GM19239 (cell line): ENCODE data around the gene TMEM151A.

Source experiments
- DNase-seq: peaks from one replicate; pipeline ENCODE4 v3.0.0; 2011; ENCODE audit warnings: low spot score; ENCODE audit not compliant: insufficient read length
- FAIRE-seq: peaks from 2 replicates; lab custom pipeline; 2011; peaks lifted over from hg19 to GRCh38; lab: Jason Lieb, UNC

TMEM151A gene

DNA sequence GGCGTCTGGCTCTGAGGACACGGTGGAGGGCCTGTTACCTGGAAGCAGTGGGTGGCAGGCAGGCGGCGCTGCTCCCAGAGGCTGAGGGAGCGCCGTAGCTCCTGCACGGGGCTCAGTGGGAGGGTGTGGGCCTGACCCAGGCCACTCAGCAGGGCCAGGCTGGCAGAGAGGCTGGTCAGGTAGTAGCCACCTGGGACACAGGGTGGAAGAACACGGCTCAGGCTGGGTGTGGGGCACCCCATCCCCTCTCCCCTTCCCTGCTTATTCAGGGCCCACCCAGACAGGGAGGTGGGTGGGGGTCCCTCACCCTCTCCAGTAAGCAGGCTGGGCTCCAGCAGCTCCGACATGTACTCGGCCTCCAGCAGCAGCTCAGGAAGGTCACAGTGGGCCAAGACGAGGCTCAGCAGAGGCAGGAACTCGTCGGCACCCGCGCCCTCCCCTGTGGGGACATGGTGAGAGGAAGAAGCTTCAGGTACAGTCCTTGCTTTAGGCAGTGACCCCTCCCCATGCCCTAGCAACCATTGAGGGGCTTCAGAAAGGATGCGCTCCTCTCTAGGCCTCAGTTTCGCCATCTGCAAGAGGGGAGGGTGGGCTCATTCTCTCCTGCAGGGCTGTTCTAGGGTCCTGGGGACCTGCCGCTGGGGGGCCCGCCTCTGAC is 41.7 kb downstream of the TMEM151A start:
- no peak for FAIRE-seq
- DNase-seq = no peak

DNA sequence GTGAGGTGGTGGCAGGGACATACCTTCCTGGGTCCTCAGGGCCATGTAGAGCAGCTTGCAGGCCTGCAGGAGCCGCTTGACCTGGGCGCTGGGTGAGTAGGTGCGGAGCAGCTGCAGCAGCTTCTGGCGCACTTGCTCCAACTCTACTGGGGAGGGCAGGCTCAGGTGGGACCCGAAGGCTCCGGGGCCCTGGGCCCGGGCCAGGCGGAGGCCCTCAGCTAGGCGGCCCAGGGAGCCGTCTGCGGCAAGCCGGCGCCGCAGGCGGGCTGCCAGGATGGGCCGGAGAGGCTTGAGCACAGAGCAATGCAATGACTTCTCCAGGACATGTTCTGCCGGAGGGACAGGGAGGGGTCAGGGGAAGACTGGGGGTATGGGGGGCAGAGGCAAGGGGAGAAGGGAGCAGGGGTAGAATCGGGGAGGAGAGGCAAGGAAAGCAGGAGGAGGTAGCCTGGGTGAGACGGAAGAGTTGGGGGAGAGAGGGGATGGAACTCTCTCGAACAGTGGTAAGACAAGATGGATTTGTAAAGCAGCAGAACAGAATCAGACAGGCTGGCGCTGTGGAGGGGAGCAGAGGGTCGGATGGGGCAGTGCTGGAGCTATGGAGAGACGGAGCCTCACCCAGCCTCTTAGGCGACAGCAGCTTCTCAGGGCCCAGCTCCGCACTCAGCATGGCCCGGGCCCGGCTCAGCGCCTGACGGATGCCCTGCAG is 42.4 kb downstream of the TMEM151A start:
- DNase-seq (no peak), FAIRE-seq (no peak)

DNA sequence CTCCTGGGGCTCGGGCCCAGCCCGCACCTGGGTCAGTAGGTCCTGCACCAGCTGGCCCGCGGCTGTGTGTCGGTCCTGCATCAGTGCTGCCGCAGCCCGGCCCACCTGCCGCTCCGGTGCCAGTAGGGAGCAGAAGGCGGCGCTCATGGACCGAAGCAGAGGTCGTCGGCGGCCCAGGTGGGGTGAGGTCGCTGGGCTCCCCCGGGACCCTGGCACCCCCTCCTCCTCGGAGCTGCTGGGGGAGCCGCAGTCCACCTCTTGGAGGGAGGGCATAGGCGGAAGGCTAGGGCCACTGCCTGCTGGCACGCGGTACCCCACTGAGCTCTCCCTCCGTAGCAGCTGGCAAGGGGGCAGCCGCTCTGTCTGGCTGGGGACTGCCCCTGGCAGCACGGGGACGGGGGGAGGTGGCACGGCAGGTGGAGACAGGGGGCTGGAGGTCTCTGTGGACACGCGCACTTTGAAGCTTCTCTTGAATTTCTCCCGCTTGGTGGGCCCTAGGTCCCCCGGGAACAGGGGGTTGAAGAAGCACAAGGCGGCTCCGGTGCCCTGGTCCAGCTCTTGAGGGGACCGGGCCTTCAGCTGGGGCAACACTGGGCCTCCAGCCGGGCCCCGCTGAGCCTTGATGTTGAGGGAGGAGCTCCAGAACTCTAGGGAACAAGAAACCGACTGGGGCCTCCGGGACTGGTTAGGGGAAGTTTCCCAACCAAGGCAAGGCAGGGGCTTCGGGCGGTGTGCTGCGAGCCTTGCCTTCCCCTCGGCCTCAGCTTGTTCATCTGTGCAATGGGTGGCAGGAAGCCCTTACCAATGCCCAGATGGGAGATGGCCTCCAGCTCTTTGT is 43.1 kb downstream of the TMEM151A start:
- FAIRE-seq (no peak), DNase-seq (no peak)

DNA sequence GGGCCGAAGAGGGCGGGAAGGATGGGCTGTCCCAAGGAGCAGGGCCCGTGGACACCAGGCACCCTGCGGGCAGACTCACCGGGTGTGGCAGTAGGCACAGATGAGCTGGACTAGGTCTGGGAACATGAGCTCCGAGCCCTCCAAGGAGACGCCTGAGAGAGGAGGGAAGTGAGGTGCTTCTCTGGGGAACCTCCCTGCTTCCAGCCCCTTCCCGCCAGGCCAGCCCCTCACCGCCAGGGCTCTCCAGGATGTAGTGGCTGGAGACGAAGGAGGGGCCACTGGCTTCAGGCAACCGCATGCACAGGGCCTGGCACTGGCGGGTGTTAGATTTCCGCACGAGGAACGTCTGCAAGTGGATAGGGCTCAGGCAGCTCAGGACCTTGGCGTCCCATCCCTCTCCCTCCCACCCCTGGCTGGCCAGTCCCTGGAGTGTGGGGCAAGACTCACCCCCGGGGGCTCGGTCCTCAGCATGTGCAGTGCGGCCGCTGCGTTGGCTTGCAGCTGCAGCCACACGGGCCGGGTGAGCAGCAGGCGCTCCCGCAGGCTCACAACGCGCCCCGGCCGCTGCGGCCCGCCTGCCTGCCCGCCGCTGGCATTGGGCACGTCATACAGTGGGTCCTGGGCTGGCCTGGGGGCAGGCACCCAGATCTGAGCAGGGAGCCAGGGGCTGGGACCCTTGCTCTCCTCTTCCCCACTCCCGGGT is 44.0 kb downstream of the TMEM151A start:
- FAIRE-seq (no peak), DNase-seq (no peak)

DNA sequence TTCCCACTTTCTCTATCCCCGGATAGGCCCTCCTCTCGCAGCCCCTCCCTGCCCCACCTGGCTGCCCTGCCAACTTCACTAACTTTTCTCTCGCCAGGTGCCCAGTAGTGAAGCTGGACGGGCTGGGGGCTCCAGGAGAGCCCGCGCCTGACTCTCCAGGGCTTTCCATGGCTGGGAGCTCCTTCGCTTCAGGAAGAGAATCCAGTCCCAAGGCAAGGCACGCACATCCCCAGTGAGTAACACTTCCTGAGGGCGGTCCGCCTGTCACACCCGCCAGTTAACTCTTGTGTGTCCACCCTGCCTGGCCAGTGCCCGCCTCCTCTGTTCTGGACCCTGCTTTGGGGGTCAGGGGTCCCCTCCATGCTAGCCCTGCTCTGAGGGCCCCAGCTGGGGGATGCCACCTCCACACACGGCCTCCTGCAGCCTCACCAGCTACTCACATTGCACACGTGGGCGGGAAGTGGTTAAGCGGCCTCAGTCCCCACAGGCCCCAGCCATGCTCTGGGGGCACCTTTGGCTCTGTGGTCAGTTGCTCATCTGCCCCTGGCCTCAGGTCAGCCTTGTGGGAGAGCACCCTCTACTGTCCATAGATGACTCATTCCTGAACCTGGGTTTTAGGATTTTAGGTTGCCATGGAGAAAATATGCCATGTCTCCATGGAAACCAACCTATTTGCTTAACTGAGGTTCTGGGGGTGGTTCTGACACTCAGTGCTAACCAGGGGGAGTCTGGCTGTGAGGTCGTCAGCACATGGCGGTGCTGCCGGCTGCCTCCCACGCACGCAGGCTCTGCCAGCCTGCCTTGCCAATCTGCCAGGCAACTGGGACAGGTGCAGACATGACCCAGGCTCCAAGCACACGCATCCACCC is 44.8 kb downstream of the TMEM151A start, which contains the start of gene RIN1:
TSS of gene RIN1 (minus strand) at position 201 of the 869 bp plus-strand sequence. CDS start at position 169, 32 bp downstream.
- FAIRE-seq (peak; percentile 73), DNase-seq (peak; percentile 87)

DNA sequence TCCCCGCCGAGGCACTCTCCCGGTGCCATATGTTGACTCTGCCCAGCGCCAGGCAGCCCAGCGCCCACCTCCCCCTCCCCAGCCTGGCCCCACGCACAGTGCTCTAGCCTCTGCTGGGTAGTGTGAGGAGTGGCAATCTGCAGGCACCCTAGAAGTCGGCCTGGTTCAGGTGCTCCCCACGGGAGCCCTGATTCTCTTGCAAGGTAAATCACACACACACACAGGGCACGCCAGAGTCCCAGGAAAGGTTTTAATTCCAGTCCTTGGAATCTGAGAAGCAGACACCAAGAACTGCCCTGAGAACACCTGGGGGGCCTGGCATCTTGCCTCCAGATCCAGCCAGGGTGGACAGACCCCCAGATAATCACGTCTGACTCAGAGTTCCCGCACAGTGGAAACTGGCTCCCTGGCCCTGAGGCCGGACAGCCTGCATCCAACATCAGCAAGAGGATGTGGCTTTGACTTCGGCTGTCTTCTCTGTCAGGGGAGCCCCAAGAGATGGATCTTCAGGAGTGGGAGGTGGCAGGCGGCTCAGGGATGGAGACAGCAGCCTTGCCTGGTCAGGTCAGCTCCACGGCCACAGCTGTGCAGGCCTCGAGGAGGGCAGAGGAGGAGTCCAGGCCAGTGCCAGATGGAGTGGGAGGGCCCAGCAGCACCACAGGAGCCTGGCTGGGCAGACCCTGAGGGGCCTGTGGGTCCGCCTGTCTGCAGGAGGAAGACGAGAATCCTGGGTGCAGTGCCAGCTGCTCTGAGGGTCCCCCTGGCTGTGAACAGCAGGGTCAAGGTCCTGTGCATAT is 45.6 kb downstream of the TMEM151A start:
- FAIRE-seq = no peak
- no peak for DNase-seq

DNA sequence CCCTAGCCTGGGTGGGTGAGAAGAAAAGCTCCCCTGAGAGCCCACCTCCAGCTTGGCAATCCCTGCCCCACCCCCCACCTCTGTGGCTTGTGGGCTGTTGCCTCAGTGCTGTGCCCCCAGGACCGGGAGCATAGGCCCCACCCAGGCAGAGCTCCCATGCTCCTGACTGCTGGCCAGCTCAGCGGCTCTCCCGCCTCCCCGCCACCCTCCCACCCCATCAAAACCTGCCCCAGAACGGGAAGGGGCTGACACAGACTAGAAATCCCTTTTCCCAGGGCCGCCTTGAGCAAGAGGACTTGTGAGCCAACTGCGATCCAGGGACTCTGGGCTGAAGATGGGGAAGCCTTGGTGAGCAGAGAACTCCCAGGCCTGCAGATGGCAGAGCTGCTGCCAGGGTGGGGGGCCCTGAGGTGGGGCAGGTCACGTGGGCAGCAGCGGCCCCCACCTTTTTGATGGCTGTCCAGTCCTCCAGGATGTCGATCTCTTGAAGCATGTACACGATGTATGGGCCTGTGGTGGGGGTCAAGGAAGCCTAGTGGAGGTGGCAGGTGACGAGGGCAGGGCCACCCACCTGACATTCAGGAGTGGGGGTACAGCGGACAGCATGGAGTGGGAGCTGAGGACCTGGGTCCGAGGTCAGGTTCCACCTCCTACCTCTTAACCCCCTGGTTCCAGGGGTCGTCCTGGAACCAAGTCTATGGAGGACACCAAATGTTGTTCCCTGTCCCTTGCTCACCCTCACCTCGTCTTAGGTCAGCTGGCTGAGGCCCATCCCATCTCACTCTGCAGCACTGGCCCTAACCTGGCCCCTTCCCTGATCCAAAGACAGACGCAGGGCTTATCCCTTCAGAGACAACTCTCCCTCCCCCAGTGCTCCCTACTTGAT is 46.8 kb downstream of the TMEM151A start:
- FAIRE-seq (no peak), DNase-seq (no peak)

DNA sequence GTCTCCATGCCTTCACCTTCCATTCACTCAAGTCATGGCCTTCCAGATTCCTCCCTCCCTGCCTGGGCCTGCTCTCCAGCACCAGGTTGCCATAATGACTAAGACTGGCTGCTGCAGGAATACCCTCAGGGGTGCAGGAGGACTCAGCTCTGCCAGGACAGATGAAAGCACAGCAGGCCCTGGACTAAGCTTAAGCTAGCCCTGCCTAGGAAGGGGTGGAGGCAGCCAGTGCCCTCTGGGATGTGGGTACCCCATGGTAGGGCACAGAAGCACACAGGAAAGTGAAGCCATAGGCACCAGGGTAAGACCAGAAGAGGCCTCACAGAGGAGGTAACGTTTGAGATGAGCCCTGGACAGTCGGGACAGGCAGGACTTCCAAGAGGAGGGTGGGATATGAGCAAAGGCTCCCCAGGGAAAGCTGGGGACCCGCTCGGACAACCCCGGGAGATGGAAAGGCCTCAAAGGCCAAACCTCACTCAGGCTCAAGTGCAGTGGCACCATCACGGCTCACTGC is 47.5 kb downstream of the TMEM151A start:
- DNase-seq (no peak), FAIRE-seq (no peak)

DNA sequence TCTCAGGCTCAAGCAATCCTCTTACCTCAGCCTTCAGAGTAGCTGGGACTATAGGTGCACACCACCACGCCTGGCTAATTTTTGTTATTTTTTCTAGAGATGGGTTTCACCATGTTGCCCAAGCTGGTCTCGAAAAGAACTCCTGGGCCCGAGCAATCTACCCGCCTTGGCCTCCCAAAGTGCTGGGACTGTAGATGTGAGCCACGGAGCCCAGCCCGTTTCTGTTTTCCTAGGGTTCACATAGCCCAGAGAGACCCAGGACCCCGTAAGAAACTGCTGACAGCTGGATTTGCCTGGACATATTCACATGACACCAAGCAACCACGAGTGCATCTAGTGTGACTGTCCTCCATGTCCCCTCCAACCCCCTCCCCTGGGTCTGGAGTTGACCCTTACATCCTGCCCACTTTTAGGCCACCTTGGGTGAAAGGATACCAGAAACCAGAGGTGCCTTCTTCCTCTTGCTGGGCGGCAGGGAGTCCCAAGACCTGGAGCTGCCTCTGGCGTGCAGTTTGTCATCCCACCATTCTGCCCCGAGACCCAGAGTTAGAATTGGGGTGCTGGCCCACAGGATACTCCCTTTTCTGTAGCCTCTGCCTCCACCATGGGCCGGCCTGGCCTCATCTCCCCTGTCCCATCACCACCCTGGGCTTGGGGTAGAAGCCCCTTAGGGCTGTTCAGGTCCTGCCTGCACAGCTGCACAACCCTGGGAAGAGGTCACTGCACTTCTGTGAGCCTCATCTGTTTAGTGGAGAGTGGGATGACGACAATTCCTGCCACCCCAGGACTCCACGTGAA is 48.2 kb downstream of the TMEM151A start:
- DNase-seq (no peak), FAIRE-seq (no peak)

DNA sequence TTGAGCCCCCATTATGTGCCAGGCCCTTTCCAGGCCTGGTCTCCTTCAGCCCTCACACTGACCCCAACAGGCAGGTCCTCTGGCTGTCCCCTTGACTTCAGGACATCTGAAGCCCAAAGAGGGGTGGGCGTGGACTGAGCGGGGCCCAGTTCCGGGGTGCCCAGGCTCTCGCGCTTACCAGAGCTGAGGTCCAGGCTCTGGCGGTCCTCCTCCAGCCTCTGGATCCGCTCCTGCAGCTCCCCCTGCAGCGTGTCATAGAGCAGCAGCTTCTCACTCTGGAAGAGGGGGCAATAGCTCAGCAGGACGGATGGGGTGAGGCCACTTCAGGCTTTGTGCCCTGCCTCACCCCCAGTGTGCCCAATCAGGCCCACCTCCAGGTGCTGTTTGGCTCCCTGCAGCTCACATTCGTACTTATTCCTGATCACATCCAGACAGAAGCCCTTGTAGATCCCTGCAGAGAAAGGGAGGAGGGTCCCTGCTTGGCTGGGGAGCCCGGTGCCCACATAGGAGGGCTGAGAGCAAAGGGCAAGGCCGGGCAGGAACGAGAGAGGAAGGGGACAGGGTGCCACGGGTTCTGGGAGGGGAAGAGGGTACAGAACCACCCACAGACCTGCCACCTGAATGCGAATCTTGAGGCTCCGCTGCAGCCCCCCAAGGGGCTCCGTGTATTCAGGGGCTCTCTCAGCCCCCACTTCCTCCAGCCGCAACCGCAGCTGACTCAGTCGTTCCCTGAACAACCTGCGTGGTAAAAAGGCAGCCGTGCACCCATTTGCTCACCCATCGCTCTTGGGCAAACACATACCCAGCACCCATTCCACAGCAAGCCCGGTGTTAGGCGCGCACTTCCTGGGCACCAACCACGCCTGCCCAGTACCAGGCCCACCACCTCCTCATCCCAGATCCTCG is 49.2 kb downstream of the TMEM151A start:
- no peak for DNase-seq
- no peak for FAIRE-seq

DNA sequence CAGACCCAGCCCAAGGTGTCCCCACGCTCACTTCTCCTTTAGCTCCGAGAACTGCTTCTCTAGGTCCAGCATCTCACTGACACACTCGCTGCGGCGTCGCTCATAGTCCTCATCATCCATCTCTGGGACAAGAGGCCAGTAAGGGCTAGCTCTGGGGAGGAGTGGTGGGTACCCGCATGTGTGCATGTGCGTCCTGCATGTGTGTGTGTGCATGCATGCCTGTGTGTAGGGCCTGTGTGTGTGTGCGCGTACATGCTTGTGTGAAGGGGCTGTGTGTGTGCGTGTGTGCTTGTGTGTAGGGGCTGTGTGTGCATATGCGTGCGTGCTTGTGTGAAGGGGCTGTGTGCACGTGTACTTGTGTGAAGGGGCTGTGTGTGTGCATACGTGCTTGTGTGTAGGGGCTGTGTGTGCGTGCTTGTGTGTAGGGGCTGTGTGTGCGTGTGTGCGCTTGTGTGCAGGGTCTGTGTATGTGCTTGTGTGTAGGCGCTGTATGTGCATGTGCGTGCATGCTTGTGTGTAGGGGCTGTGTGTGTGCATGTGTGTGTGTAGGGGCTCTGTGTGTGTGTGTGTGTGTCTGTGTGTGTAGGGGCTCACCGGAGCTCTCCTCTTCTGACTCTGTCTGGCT is 49.9 kb downstream of the TMEM151A start:
- DNase-seq (no peak), FAIRE-seq (no peak)

DNA sequence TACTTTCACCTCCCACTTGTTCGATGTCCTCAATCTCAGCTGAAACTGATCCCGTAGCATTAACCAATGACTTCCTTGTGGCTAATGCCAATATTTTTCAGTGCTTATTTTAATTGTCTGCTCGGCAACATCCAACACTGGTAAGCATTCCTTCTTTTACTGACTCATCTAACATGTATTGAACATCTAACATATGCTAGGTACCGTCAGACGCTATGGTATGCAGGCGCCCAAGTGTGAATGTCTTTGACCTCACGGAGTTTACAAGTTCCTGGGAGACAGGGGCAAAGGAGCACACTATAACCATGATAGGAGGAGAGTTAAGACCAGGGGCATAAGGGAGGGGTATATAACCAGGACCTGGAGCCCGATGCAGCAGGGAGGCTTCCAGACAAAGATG is 51.5 kb downstream of the TMEM151A start:
- FAIRE-seq = no peak
- no peak for DNase-seq

DNA sequence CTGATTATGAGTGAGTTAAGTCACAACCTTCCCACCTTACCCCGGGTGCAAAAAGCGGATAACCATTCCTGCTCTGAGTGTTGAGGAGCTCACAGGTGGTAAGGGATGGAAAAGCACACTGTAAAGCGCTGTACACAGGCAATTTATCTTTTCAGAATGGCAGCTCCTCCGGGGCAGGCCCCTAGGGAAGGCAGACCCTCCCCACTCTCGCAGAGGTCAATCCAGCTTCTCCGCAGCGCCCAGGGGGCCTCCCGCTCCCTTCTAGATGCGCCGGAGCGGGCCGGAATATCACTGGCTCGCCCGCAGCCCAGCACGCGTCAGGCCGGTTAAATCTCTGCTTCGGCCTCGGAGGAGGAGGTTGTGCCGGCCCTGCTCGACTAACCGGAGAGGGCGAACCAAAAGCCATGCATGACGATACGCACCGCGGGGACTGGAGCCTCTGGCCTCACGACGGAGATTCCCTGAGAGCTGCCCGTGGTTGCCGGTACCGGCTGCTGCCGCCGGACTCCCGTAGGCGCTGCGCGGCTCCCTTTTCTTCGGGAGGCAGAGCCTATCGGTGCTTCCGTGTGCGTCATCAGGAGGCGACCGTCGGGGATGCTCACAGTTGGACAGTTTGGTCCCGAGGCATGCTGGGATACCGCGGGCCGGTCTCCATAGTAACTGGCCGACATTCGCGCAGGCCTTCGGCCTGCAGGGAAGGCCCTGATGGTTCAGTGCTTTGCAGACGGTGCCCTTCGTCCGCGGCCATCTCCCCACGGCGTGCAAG is 53.0 kb downstream of the TMEM151A start, which contains the start of gene BRMS1:
TSS of gene BRMS1 (minus strand) at position 555 of the 766 bp plus-strand sequence. CDS start 2,870 bp downstream, outside the sequence.
- DNase-seq (peak; percentile 98), FAIRE-seq (peak; percentile 91)

DNA sequence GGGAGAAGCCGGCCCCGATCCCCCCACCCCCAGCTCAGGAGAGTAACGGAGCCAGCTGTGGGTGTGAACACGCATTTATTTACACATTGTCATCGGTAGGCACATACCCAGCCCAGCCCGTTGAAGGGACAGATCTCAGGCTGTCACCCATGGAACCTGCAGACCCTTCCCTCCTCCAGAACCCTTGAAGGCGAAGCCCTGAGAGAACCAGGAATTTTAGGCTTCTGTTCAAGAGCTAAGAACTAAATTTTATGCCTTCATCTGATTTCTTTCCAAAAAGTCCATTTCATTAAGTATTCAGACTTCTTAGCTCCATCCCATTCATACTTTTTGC is 53.6 kb downstream of the TMEM151A start:
- FAIRE-seq (no peak), DNase-seq (no peak)
